Measurements from ENCODE around the gene FLT3. TPM values are rescaled to one million over a fixed set of nuclear protein-coding genes. Genes with fewer than 3 reads are reported as not detected.

FLT3 gene
- total and polyA plus RNA-seq, 12 donors, result 0.06 to 1.0 (median 0.26) TPM

DNA sequence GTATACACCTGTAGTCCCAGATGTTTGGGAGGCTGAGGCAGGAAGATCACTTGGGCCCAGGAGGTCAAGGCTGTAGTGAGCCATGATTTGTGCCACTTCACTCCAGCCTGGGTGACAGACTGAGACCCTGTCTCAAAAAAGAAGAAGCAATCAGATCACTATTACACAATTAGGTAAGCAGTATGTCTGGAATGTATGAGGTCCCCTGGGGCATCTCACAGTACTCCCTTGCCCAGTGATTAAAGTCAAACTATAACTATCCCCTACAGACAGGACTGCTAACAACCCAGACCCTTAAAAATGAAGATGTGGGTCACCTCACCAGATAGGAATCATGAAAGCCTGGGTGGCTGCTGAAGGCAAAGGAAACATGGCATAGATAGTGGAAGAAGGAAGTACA, 28.6 kb upstream of the FLT3 start:
- no peak for DNase-seq
- intact Hi-C loops (cut with DNase I), result no loop called here
- Histone ChIP-seq H3K4me1 (replicated peaks in 1 of 2) (no peaks in the 10 kb centered on the region), H3K27me3 (no peaks in the 10 kb centered on the region), H3K9me3 (replicated peaks in 1 of 3) (no peaks in the 10 kb centered on the region), H3K4me3 (no peak overlapping the region), H3K27ac (no peak overlapping the region), H3K36me3 (replicated peaks in 1 of 2) (no peaks in the 10 kb centered on the region)
- TF ChIP-seq, protein P1, sequence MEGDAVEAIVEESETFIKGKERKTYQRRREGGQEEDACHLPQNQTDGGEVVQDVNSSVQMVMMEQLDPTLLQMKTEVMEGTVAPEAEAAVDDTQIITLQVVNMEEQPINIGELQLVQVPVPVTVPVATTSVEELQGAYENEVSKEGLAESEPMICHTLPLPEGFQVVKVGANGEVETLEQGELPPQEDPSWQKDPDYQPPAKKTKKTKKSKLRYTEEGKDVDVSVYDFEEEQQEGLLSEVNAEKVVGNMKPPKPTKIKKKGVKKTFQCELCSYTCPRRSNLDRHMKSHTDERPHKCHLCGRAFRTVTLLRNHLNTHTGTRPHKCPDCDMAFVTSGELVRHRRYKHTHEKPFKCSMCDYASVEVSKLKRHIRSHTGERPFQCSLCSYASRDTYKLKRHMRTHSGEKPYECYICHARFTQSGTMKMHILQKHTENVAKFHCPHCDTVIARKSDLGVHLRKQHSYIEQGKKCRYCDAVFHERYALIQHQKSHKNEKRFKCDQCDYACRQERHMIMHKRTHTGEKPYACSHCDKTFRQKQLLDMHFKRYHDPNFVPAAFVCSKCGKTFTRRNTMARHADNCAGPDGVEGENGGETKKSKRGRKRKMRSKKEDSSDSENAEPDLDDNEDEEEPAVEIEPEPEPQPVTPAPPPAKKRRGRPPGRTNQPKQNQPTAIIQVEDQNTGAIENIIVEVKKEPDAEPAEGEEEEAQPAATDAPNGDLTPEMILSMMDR (IDR thresholded peaks at IDR 0.05), result no peak
- TF ChIP-seq POLR2A (IDR thresholded peaks at IDR 0.05), result no peak

DNA sequence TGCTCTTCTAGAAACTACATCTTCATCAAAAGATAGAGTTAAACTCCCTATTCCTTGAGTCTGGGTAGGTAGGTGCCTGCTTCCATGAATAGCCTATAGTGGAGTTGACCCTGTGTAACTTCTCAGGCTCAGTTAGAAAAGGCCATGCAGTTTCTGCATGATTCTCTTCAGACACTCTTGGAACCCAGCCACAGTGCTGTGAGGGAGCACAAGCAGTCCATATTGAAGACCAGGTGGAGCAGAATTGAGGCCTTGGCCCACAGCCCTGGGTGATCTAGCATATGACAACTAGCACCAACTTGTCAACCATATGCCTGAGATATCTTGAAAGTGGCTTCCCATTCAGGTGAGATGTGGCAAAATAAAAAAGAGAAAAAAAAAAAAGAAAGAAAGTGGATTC, 27.7 kb upstream of the FLT3 start:
- Histone ChIP-seq H3K9me3 (replicated peaks in 1 of 3) (no peaks in the 10 kb centered on the region), H3K27ac (no peak overlapping the region), H3K4me1 (replicated peaks in 1 of 2) (no peaks in the 10 kb centered on the region), H3K36me3 (replicated peaks in 1 of 2) (no peaks in the 10 kb centered on the region), H3K27me3 (no peaks in the 10 kb centered on the region), H3K4me3 (no peak overlapping the region)
- intact Hi-C loops (cut with DNase I), result no loop called here
- no peak for DNase-seq
- no peak for TF ChIP-seq POLR2A (IDR thresholded peaks at IDR 0.05)
- TF ChIP-seq, protein P1 (IDR thresholded peaks at IDR 0.05), result no peak

DNA sequence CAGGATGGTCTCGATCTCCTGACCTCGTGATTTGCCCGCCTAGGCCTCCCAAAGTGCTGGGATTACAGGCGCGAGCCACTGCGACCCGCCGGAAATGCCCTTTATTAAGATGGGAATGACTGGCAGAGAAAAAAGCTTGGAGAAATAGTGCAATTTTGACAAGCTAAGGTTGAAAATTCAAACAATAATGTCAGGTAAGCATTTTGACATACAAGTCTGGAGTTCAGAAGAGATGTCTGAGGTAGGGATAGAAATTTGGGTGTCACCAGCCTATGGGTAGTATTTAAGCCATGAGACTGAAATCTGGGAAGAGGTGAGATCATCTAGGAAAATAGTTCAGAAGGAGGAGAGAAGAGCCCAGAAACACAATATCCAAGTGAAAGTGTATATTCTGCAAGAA, 20.8 kb upstream of the FLT3 start:
- Histone ChIP-seq H3K27ac (no peak overlapping the region), H3K4me3 (no peak overlapping the region), H3K9me3 (replicated peaks in 1 of 3) (no peaks in the 10 kb centered on the region), H3K27me3 (peaks cover 5% of the 10 kb centered on the region), H3K4me1 (replicated peaks in 1 of 2) (no peaks in the 10 kb centered on the region), H3K36me3 (replicated peaks in 1 of 2) (no peaks in the 10 kb centered on the region)
- intact Hi-C loops (cut with DNase I), result no loop called here
- no peak for DNase-seq
- 91 to 95% (median 94%) methylated on average over 8 of the region's 8 CpGs for WGBS, 4 donors
- TF ChIP-seq POLR2A (IDR thresholded peaks at IDR 0.05), result no peak
- TF ChIP-seq, protein P1 (IDR thresholded peaks at IDR 0.05), result no peak

DNA sequence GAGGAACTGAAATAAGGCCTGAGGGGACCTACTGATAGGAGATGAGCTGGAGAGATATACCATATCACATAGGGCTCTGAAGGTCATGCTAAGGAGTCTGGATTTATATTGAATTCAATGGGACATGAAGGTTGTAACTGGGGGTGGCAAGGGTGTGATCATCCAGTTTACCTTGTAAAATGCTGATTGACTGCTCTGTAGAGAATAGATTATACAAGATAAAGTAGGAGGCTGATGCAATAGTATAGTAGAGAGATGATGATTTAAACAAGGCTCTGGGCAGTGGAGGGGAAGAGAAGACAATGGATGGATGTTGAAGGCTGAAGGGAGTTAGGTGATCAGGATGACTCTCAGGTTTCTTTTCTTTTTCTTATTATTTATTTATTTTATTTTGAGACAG, 19.9 kb upstream of the FLT3 start:
- Histone ChIP-seq H3K9me3 (replicated peaks in 1 of 3) (no peaks in the 10 kb centered on the region), H3K27me3 (peaks cover 5% of the 10 kb centered on the region), H3K27ac (no peak overlapping the region), H3K4me1 (replicated peaks in 1 of 2) (no peaks in the 10 kb centered on the region), H3K36me3 (replicated peaks in 1 of 2) (no peaks in the 10 kb centered on the region), H3K4me3 (no peak overlapping the region)
- intact Hi-C loops (cut with DNase I), result no loop called here
- DNase-seq, result no peak
- TF ChIP-seq POLR2A (IDR thresholded peaks at IDR 0.05), result no peak
- TF ChIP-seq, protein P1 (IDR thresholded peaks at IDR 0.05), result no peak

Measured in adrenal gland (tissue), 12 donors.